Measurements from ENCODE around the gene ABCC3. TPM values are rescaled to one million over a fixed set of nuclear protein-coding genes. Genes with fewer than 3 reads are reported as not detected.

ABCC3 gene
- total and polyA plus RNA-seq, 4 donors = 10.3 to 46.4 (median 32.0) TPM

DNA sequence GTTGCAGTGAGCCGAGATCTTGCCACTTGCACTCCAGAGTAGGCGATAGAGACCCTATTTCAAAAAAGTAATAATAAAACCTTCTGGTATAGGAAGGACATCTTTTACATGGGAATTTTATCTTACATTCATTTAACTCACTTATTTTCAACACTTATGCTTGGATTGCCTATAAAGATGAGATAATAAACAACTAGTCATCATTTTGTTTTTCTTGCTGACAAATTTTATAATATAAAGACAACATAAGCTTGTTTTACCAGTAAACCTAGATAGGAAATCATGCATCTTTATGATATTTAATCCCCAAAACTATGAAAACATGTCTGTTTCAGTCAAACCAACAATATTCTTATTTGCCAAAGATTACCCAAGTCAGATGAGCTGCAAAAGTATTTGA lies 17.0 kb downstream of the ABCC3 start:
- peaks cover 0 to 4% (median 0%) of the 10 kb centered on the region in 4 donors for H3K9me3 ChIP-seq (ENCODE audit: control insufficient read depth in 4 of 4, insufficient read depth in 3 of 4, low read length in 3 of 4)
- no peak for DNase-seq
- no peak overlapping the region for H3K27ac ChIP-seq (ENCODE audit: low read depth in 1 of 2, low read length in 1 of 2)
- TF ChIP-seq, protein P1, sequence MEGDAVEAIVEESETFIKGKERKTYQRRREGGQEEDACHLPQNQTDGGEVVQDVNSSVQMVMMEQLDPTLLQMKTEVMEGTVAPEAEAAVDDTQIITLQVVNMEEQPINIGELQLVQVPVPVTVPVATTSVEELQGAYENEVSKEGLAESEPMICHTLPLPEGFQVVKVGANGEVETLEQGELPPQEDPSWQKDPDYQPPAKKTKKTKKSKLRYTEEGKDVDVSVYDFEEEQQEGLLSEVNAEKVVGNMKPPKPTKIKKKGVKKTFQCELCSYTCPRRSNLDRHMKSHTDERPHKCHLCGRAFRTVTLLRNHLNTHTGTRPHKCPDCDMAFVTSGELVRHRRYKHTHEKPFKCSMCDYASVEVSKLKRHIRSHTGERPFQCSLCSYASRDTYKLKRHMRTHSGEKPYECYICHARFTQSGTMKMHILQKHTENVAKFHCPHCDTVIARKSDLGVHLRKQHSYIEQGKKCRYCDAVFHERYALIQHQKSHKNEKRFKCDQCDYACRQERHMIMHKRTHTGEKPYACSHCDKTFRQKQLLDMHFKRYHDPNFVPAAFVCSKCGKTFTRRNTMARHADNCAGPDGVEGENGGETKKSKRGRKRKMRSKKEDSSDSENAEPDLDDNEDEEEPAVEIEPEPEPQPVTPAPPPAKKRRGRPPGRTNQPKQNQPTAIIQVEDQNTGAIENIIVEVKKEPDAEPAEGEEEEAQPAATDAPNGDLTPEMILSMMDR (IDR thresholded peaks at IDR 0.05; ENCODE audit: control extremely low read depth, extremely low read depth) = no peak
- no peaks in the 10 kb centered on the region for H3K27me3 ChIP-seq (ENCODE audit: control insufficient read depth in 3 of 3, insufficient read depth in 3 of 3, low read length in 2 of 3)
- H3K4me1 ChIP-seq (ENCODE audit: control insufficient read depth in 5 of 5, insufficient read depth in 5 of 5, low read length in 5 of 5) = no peaks in the 10 kb centered on the region
- no peaks in the 10 kb centered on the region for H3K36me3 ChIP-seq (ENCODE audit: control insufficient read depth in 4 of 4, insufficient read depth in 4 of 4, low read length in 4 of 4)
- no peak overlapping the region for H3K9ac ChIP-seq (ENCODE audit: insufficient read depth in 1 of 2, low read length in 2 of 2)
- WGBS, 2 donors = 95 to 96% methylated on average over 2 of the region's 2 CpGs
- no peak overlapping the region for H3K4me3 ChIP-seq
- no peak for ATAC-seq (ENCODE audit: insufficient read depth, low FRiP score)

DNA sequence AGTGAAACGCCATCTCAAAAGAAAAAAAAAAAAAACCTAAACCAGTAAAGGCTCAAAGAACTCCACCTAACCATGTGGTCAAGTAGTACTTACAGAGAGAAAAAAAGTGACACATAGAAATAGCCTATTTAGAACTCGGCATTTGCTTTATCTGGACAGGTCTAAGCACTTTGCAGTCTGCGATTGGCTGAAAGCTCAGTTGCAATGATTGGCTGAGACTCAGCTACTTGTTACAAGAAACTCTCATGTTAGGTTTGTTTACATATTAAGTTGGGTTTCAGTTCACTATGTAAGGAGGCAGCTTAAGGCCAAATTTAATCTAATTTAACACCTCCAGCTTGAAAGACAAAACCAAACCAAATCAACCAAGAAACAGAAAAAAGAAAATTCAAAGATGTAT lies 19.1 kb downstream of the ABCC3 start:
- ATAC-seq (ENCODE audit: insufficient read depth, low FRiP score) (no peak), DNase-seq (no peak)
- H3K4me1 ChIP-seq (ENCODE audit: control insufficient read depth in 5 of 5, insufficient read depth in 5 of 5, low read length in 5 of 5) = peaks cover 0 to 12% (median 6%) of the 10 kb centered on the region in 5 donors
- peaks cover 0 to 4% (median 0%) of the 10 kb centered on the region in 4 donors for H3K9me3 ChIP-seq (ENCODE audit: control insufficient read depth in 4 of 4, insufficient read depth in 3 of 4, low read length in 3 of 4)
- TF ChIP-seq, protein P1 (IDR thresholded peaks at IDR 0.05; ENCODE audit: control extremely low read depth, extremely low read depth) = no peak
- no peak overlapping the region for H3K4me3 ChIP-seq
- no peaks in the 10 kb centered on the region for H3K27me3 ChIP-seq (ENCODE audit: control insufficient read depth in 3 of 3, insufficient read depth in 3 of 3, low read length in 2 of 3)
- no peak overlapping the region for H3K9ac ChIP-seq (ENCODE audit: insufficient read depth in 1 of 2, low read length in 2 of 2)
- WGBS, 2 donors = 71 to 82% methylated on average over 3 of the region's 3 CpGs
- no peaks in the 10 kb centered on the region for H3K36me3 ChIP-seq (ENCODE audit: control insufficient read depth in 4 of 4, insufficient read depth in 4 of 4, low read length in 4 of 4)
- no peak overlapping the region for H3K27ac ChIP-seq (ENCODE audit: low read depth in 1 of 2, low read length in 1 of 2)

DNA sequence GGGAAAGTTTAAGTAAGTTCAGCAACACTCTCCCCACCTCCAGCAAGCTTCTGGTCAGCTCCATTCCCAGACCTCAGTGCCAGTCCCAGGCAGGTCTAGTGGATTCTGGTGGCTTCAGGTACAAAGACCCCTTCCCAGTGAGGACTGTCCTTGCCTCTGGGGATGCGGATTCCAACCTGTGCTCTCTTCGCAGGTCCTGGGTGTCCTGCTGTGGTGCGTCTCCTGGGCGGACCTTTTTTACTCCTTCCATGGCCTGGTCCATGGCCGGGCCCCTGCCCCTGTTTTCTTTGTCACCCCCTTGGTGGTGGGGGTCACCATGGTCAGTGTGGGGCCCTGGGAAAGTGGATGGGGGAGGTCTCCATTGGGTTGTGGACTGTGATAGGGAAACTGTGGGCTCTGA lies 21.8 kb downstream of the ABCC3 start:
- DNase-seq = no peak
- Histone ChIP-seq H3K4me1 (ENCODE audit: control insufficient read depth in 5 of 5, insufficient read depth in 5 of 5, low read length in 5 of 5) (peaks cover 2 to 40% (median 23%) of the 10 kb centered on the region in 5 donors), H3K27me3 (ENCODE audit: control insufficient read depth in 3 of 3, insufficient read depth in 3 of 3, low read length in 2 of 3) (no peaks in the 10 kb centered on the region), H3K36me3 (ENCODE audit: control insufficient read depth in 4 of 4, insufficient read depth in 4 of 4, low read length in 4 of 4) (no peaks in the 10 kb centered on the region), H3K27ac (ENCODE audit: low read depth in 1 of 2, low read length in 1 of 2) (no peak overlapping the region), H3K4me3 (no peak overlapping the region), H3K9me3 (ENCODE audit: control insufficient read depth in 4 of 4, insufficient read depth in 3 of 4, low read length in 3 of 4) (peaks cover 0 to 4% (median 0%) of the 10 kb centered on the region in 4 donors), H3K9ac (ENCODE audit: insufficient read depth in 1 of 2, low read length in 2 of 2) (no peak overlapping the region)
- TF ChIP-seq, protein P1 (IDR thresholded peaks at IDR 0.05; ENCODE audit: control extremely low read depth, extremely low read depth) = no peak
- WGBS, 2 donors = 96 to 98% methylated on average over 5 of the region's 5 CpGs
- ATAC-seq (ENCODE audit: insufficient read depth, low FRiP score) = no peak

DNA sequence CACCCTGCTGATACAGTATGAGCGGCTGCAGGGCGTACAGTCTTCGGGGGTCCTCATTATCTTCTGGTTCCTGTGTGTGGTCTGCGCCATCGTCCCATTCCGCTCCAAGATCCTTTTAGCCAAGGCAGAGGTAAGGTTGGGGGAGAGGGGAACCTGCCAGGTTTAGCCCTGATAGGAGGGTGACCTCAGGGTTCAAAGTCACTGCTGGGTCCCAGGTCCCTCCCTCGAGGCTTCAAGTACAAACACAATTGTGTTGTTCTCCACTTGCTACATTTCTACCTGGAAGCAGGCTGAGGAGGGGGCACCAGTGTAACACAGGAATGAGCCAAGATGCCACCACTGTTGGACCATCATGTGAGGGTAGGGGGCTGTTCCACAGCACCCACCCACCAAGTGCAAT lies 22.4 kb downstream of the ABCC3 start:
- DNase-seq = no peak

More for the DNA sequence above, 22.4 kb downstream of the ABCC3 start:
- H3K9me3 ChIP-seq (ENCODE audit: control insufficient read depth in 4 of 4, insufficient read depth in 3 of 4, low read length in 3 of 4) = peaks cover 0 to 4% (median 0%) of the 10 kb centered on the region in 4 donors
- ATAC-seq (ENCODE audit: insufficient read depth, low FRiP score) = no peak
- H3K36me3 ChIP-seq (ENCODE audit: control insufficient read depth in 4 of 4, insufficient read depth in 4 of 4, low read length in 4 of 4) = no peaks in the 10 kb centered on the region
- peaks cover 3 to 45% (median 23%) of the 10 kb centered on the region in 5 donors for H3K4me1 ChIP-seq (ENCODE audit: control insufficient read depth in 5 of 5, insufficient read depth in 5 of 5, low read length in 5 of 5)
- no peak overlapping the region for H3K4me3 ChIP-seq
- no peaks in the 10 kb centered on the region for H3K27me3 ChIP-seq (ENCODE audit: control insufficient read depth in 3 of 3, insufficient read depth in 3 of 3, low read length in 2 of 3)
- no peak overlapping the region for H3K27ac ChIP-seq (ENCODE audit: low read depth in 1 of 2, low read length in 1 of 2)
- H3K9ac ChIP-seq (ENCODE audit: insufficient read depth in 1 of 2, low read length in 2 of 2) = no peak overlapping the region
- WGBS, 2 donors = 93% methylated on average over 7 of the region's 7 CpGs
- TF ChIP-seq, protein P1 (IDR thresholded peaks at IDR 0.05; ENCODE audit: control extremely low read depth, extremely low read depth) = no peak

All from lung (tissue), 12 donors.